Measurements from ENCODE around the gene PPT2.
"Not testable (repeated sequence)": the region's sequence is repeated elsewhere in the genome, so short reads cannot be mapped to it uniquely, and the experiment has no call there.

The PPT2 gene

DNA sequence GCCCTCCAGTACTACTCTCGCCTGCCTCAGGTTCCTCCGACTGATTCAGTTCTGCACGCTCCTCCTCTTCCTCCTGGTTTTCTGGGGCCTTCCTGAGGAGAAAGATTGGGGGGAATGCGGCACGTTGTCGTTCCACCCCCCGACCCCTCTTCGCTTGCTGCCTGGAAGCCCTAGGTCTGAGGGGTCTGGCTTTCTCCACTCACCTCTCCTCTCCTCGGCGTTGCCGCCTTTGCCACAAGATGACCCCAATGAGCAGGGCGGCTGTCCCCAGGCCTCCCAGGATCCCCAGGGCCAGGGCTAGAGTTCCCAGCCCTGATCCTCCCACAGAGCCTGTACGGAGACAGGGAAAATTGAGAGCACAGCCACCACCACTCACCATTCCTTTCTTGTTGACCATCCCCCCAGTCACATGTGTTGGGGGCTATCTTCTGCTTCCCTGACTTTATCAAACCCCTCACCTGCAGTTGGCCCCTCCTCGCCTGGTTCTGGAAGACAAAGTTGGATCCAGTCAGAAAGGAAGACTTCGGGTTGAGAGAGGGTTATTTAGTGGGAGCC, 27.3 kb downstream of the PPT2 start:
- no peak overlapping the region for H3K4me3 ChIP-seq (ENCODE audit: low read depth in 1 of 2, low read length in 2 of 2)
- peaks cover 42% of the 10 kb centered on the region for H3K36me3 ChIP-seq (ENCODE audit: insufficient read depth, low read length)
- no peaks in the 10 kb centered on the region for H3K9me3 ChIP-seq (ENCODE audit: low read length)
- no peak overlapping the region for H3K27ac ChIP-seq (ENCODE audit: low read depth, low read length)
- no peaks in the 10 kb centered on the region for H3K27me3 ChIP-seq (ENCODE audit: control insufficient read depth in 1 of 2, insufficient read depth in 2 of 2, low read length in 2 of 2)
- H3K4me1 ChIP-seq (ENCODE audit: insufficient read depth, low read length) = peaks cover 35% of the 10 kb centered on the region
- no peak overlapping the region for H3K9ac ChIP-seq (ENCODE audit: low read length)

GRCh38 chr6:32181915-32182529, 28.1 kb downstream of the PPT2 start:
- no peak overlapping the region for H3K27ac ChIP-seq (ENCODE audit: low read depth, low read length)
- H3K27me3 ChIP-seq (ENCODE audit: control insufficient read depth in 1 of 2, insufficient read depth in 2 of 2, low read length in 2 of 2) = no peaks in the 10 kb centered on the region
- peaks cover 35% of the 10 kb centered on the region for H3K4me1 ChIP-seq (ENCODE audit: insufficient read depth, low read length)
- H3K9me3 ChIP-seq (ENCODE audit: low read length) = no peaks in the 10 kb centered on the region
- H3K9ac ChIP-seq (ENCODE audit: low read length) = no peak overlapping the region
- peaks cover 50% of the 10 kb centered on the region for H3K36me3 ChIP-seq (ENCODE audit: insufficient read depth, low read length)
- H3K4me3 ChIP-seq (ENCODE audit: low read depth in 1 of 2, low read length in 2 of 2) = no peak overlapping the region

DNA sequence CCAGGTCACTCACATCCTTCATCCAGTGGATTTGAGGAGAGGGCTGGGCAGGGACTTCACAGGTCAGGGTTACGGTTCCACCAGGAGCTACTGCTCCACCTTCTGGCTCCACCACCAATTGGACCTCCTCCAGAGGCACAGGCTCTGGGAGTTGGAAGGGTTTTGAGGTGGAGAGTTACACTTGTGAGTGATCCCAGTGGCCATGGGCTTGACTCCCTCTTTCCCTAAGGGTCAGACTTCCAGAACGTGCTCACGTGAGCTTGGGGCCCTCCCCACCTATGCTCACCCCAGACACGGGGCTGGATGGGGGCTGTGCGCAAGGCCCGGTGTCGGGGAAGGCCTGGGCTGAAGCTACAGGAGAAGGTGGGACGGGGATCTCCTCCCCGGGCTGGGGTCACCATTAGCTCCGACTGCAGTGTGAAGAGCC, 28.6 kb downstream of the PPT2 start:
- Histone ChIP-seq H3K27me3 (ENCODE audit: control insufficient read depth in 1 of 2, insufficient read depth in 2 of 2, low read length in 2 of 2) (no peaks in the 10 kb centered on the region), H3K4me1 (ENCODE audit: insufficient read depth, low read length) (peaks cover 40% of the 10 kb centered on the region), H3K9ac (ENCODE audit: low read length) (no peak overlapping the region), H3K36me3 (ENCODE audit: insufficient read depth, low read length) (peaks cover 56% of the 10 kb centered on the region), H3K9me3 (ENCODE audit: low read length) (no peaks in the 10 kb centered on the region), H3K4me3 (ENCODE audit: low read depth in 1 of 2, low read length in 2 of 2) (no peak overlapping the region), H3K27ac (ENCODE audit: low read depth, low read length) (no peak overlapping the region)

DNA sequence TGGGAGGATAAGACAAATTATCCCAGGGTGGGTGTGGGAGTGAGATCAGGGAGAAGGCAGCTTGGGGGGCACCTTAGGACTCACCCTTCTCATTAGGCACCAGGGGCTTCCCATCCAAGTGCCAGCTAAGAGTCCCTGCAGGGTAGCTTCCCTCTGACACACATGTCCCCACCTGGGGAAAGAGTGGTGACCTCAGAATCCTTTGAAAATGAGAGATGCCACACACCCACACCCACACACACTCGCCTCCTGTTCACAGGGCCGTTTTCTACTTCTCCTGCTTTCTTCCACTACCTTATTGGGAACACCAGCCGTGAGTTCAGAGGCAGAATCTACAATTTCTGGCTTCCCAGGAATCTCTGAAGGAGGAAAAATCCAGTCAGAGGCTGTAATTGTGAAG, 29.1 kb downstream of the PPT2 start:
- Histone ChIP-seq H3K9ac (ENCODE audit: low read length) (no peak overlapping the region), H3K9me3 (ENCODE audit: low read length) (no peaks in the 10 kb centered on the region), H3K36me3 (ENCODE audit: insufficient read depth, low read length) (peaks cover 60% of the 10 kb centered on the region), H3K4me3 (ENCODE audit: low read depth in 1 of 2, low read length in 2 of 2) (no peak overlapping the region), H3K27me3 (ENCODE audit: control insufficient read depth in 1 of 2, insufficient read depth in 2 of 2, low read length in 2 of 2) (no peaks in the 10 kb centered on the region), H3K4me1 (ENCODE audit: insufficient read depth, low read length) (peaks cover 45% of the 10 kb centered on the region), H3K27ac (ENCODE audit: low read depth, low read length) (no peak overlapping the region)

DNA sequence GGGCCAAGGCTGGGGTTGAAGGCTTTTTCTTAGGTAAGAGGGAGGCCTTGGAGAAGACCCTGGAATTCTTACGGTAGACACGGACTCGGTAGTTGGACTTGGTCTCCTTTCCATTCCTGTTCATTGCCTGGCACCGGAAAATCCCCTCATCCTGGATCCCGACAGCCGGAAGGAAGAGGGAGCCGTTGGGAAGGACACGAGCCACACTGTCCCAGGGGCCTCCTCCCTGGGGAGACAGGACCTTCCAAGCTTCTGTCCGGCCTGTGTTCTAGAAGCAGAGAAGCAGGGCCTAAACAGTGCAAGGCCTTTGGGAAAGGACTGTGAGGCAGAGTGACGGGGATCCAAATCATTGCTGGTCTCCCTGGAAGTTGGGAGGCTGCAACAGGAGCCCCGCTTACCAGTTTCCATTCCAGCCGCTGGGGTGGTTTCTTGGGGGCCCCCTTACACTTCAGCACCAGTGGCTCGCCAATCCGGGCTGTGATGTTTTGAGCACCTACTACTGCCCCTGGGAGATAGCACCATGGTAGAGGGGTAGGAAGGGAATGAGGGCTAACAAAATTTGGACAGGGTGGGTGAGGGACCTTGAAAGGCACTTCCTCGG, 29.6 kb downstream of the PPT2 start:
- no peaks in the 10 kb centered on the region for H3K27me3 ChIP-seq (ENCODE audit: control insufficient read depth in 1 of 2, insufficient read depth in 2 of 2, low read length in 2 of 2)
- no peak overlapping the region for H3K27ac ChIP-seq (ENCODE audit: low read depth, low read length)
- H3K4me3 ChIP-seq (ENCODE audit: low read depth in 1 of 2, low read length in 2 of 2) = no peak overlapping the region
- H3K9ac ChIP-seq (ENCODE audit: low read length) = no peak overlapping the region
- H3K4me1 ChIP-seq (ENCODE audit: insufficient read depth, low read length) = peaks cover 50% of the 10 kb centered on the region
- no peaks in the 10 kb centered on the region for H3K9me3 ChIP-seq (ENCODE audit: low read length)
- H3K36me3 ChIP-seq (ENCODE audit: insufficient read depth, low read length) = peaks cover 60% of the 10 kb centered on the region

GRCh38 chr6:32184084-32184640, 30.2 kb downstream of the PPT2 start, which contains the start of gene AGER:
Gene AGER, minus strand, starts transcription at chr6:32184253. Its CDS starts 31 bp downstream, at chr6:32184222.
- H3K9me3 ChIP-seq (ENCODE audit: low read length) = no peaks in the 10 kb centered on the region
- no peak within 1 kb of the TSS for H3K4me3 ChIP-seq (ENCODE audit: low read depth in 1 of 2, low read length in 2 of 2)
- H3K36me3 ChIP-seq (ENCODE audit: insufficient read depth, low read length) = peaks cover 60% of the 10 kb centered on the region
- peaks cover 46% of the 10 kb centered on the region for H3K4me1 ChIP-seq (ENCODE audit: insufficient read depth, low read length)
- no peak within 1 kb of the TSS for H3K27ac ChIP-seq (ENCODE audit: low read depth, low read length)
- no peaks in the 10 kb centered on the region for H3K27me3 ChIP-seq (ENCODE audit: control insufficient read depth in 1 of 2, insufficient read depth in 2 of 2, low read length in 2 of 2)
- H3K9ac ChIP-seq (ENCODE audit: low read length) = no peak within 1 kb of the TSS

DNA sequence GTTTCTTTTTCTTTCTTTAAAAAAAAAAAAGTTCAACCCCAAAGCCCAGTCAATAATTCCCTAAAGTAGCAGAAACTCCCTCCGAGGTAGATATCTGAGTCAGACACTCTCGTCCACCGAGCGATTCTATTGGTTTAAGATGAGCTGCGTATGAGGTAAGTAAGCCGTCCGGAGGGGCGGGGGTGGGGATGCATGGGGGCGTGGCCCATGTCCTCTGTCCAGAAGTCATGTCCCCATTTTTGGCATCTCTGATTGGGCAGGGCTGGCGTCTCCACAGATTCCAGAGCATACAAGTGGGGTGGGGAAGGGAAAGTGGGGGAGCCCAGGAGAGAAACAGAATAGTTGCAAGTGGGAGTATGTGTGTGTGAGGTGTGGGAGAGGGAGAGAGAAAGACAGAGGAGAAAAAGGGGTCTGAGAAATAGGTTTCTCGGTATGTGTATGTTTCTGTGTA, 31.8 kb downstream of the PPT2 start:
- Histone ChIP-seq H3K27ac (ENCODE audit: low read depth, low read length) (peak overlapping the region; percentile 56), H3K36me3 (ENCODE audit: insufficient read depth, low read length) (peaks cover 44% of the 10 kb centered on the region), H3K4me1 (ENCODE audit: insufficient read depth, low read length) (peaks cover 36% of the 10 kb centered on the region)
- not testable (repeated sequence) for H3K9me3 ChIP-seq (ENCODE audit: low read length); H3K4me3 ChIP-seq (ENCODE audit: low read depth in 1 of 2, low read length in 2 of 2); H3K27me3 ChIP-seq (ENCODE audit: control insufficient read depth in 1 of 2, insufficient read depth in 2 of 2, low read length in 2 of 2); H3K9ac ChIP-seq (ENCODE audit: low read length)

GRCh38 chr6:32186151-32186840, 32.4 kb downstream of the PPT2 start:
- H3K9me3 ChIP-seq (ENCODE audit: low read length); H3K27me3 ChIP-seq (ENCODE audit: control insufficient read depth in 1 of 2, insufficient read depth in 2 of 2, low read length in 2 of 2); H3K4me3 ChIP-seq (ENCODE audit: low read depth in 1 of 2, low read length in 2 of 2); H3K9ac ChIP-seq (ENCODE audit: low read length): not testable (repeated sequence)
- Histone ChIP-seq H3K36me3 (ENCODE audit: insufficient read depth, low read length) (peaks cover 39% of the 10 kb centered on the region), H3K4me1 (ENCODE audit: insufficient read depth, low read length) (peaks cover 36% of the 10 kb centered on the region), H3K27ac (ENCODE audit: low read depth, low read length) (peak overlapping the region; percentile 86)

DNA sequence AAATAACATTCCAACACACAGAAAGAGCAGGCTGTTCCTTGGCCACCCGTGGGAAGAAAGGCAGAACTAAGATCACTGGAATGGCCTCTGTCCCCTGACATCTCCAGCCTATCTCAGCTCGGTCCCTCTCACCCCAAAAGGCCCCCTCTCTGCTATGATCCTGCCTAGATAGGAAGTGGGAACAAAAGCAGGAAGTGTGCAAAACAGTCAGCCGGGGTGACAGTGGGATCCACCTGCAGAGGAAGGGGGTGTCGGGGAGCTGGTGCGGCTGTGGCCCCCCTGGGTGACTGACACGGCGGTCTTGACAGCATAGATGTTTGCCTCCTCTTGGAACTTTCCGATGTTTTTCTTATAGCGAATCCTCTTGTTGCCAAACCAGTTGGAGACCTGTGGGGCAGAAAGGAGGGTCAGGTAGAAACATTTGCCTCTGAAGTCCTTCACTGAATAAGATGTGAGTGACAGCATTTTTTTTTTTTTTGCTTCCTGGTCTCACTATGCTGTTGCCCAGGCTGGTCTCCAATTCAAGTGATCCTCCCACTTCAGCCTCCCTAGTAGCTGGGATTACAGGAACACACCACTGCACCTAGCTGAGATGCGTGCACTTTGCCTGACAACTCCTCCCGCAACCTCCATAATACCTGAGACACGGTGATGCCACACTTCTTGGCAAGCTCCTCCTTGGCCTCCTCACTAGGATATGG, 33.2 kb downstream of the PPT2 start:
- Histone ChIP-seq H3K36me3 (ENCODE audit: insufficient read depth, low read length) (peaks cover 35% of the 10 kb centered on the region), H3K4me1 (ENCODE audit: insufficient read depth, low read length) (peaks cover 37% of the 10 kb centered on the region), H3K27me3 (ENCODE audit: control insufficient read depth in 1 of 2, insufficient read depth in 2 of 2, low read length in 2 of 2) (no peaks in the 10 kb centered on the region), H3K27ac (ENCODE audit: low read depth, low read length) (peak overlapping the region; percentile 23), H3K4me3 (ENCODE audit: low read depth in 1 of 2, low read length in 2 of 2) (peak overlapping the region in 1 of 2 donors; percentile 73), H3K9ac (ENCODE audit: low read length) (no peak overlapping the region), H3K9me3 (ENCODE audit: low read length) (no peaks in the 10 kb centered on the region)

- H3K9me3 ChIP-seq (ENCODE audit: low read length); H3K27me3 ChIP-seq (ENCODE audit: control insufficient read depth in 1 of 2, insufficient read depth in 2 of 2, low read length in 2 of 2): not testable (repeated sequence)
- peaks cover 37% of the 10 kb centered on the region for H3K4me1 ChIP-seq (ENCODE audit: insufficient read depth, low read length)
- H3K9ac ChIP-seq (ENCODE audit: low read length) = peak overlapping the region; percentile 98
- peak overlapping the region; percentile 23 for H3K27ac ChIP-seq (ENCODE audit: low read depth, low read length)
- H3K4me3 ChIP-seq (ENCODE audit: low read depth in 1 of 2, low read length in 2 of 2) = peak overlapping the region in 1 of 2 donors; percentile 73
- peaks cover 30% of the 10 kb centered on the region for H3K36me3 ChIP-seq (ENCODE audit: insufficient read depth, low read length)
Measured at GRCh38 chr6:32187725-32188380, 33.9 kb downstream of the PPT2 start.
